Measurements from ENCODE around the gene LGMN. TPM values are rescaled to one million over a fixed set of nuclear protein-coding genes. Genes with fewer than 3 reads are reported as not detected.

LGMN gene
- polyA plus RNA-seq, 1 of the 3 experiments (the other 2 are of a cell fraction) = 76.3 TPM

DNA sequence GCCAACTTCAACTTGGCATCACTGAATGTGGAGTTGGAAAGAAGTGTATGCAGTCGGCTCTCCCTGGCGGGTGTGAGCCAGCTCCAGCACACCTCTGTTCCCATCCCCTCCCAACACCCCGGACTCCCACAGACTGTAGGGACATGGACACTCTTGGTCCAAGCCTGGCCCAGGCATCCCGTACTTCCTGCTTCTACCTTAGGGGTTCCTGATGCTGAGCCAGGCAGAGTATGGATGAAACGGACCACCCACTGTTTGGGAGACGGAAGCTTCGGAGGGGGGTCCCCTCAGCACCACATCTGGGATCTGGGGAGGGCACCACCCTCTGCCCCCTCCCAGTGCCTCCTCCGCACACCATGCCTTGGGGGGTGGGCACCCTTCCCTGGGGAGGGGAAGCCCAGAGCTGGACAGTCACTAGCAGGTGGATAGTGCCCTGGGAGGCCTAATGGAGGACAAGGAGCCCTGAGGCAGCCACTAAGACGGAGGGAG, 62.0 kb downstream of the LGMN start:
- Histone ChIP-seq H3F3A (replicated peaks; ENCODE audit: insufficient read depth) (peaks cover 6% of the 10 kb centered on the region), H3K4me2 (no peak overlapping the region), H3K27me3 (ENCODE audit: insufficient read depth) (no peaks in the 10 kb centered on the region), H4K20me1 (ENCODE audit: insufficient read depth) (no peaks in the 10 kb centered on the region), H3K9ac (no peak overlapping the region), H2AFZ (ENCODE audit: low read depth) (no peak overlapping the region), H3K9me3 (no peaks in the 10 kb centered on the region), H3K27ac (ENCODE audit: low read depth in 2 of 2, low read length in 1 of 2) (no peak overlapping the region), H3K36me3 (replicated peaks in 1 of 2; ENCODE audit: control insufficient read depth in 1 of 2, insufficient read depth in 2 of 2, low read length in 1 of 2) (peaks cover 0 to 10% of the 10 kb centered on the region in 2 experiments), H3K4me3 (ENCODE audit: low read depth in 2 of 2, low read length in 1 of 2) (peak overlapping the region in 1 of 2 experiments; percentile 31; a peak in 1 of 4 replicates), H3K9me2 (no peaks in the 10 kb centered on the region), H3K4me1 (ENCODE audit: control insufficient read depth in 1 of 2, insufficient read depth in 2 of 2, low read depth in 1 of 2, low read length in 1 of 2) (peaks cover 0 to 12% of the 10 kb centered on the region in 2 experiments; a peak in 1 of 4 replicates), H3K79me2 (ENCODE audit: insufficient read depth) (no peaks in the 10 kb centered on the region)
- no peak for DNase-seq
- 74% methylated on average over 8 of the region's 9 CpGs for WGBS (ENCODE audit: low lambda C conversion rate)
- ChIA-PET CTCF (interaction anchor here (0.6 to 8.0 kb wide), 49 partner anchors 8 to 1032 kb away, joined by 3 to 186 read pairs (median 4); partner anchors contain the start of genes GOLGA5 and LGMN), POLR2A (interaction anchor here (0.6 kb wide), 1 partner anchor 1236 kb away, joined by 3 read pairs; no protein-coding TSS in a partner anchor)
- TF ChIP-seq, protein P1, sequence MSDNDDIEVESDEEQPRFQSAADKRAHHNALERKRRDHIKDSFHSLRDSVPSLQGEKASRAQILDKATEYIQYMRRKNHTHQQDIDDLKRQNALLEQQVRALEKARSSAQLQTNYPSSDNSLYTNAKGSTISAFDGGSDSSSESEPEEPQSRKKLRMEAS (IDR thresholded peaks at IDR 0.05; ENCODE audit: low read depth) = no peak
- TF ChIP-seq TEAD4 (IDR thresholded peaks at IDR 0.05; ENCODE audit: borderline replicate concordance, insufficient read depth) = no peak
- no peak for TF ChIP-seq RAD21 (IDR thresholded peaks at IDR 0.05; ENCODE audit: low read length)
- TF ChIP-seq EZH2phosphoT487 (IDR thresholded peaks at IDR 0.05; ENCODE audit: borderline replicate concordance, low read depth) = no peak
- no peak for TF ChIP-seq POLR2AphosphoS5 (IDR thresholded peaks at IDR 0.05; ENCODE audit: low read depth, low read length)
- TF ChIP-seq, protein P2, sequence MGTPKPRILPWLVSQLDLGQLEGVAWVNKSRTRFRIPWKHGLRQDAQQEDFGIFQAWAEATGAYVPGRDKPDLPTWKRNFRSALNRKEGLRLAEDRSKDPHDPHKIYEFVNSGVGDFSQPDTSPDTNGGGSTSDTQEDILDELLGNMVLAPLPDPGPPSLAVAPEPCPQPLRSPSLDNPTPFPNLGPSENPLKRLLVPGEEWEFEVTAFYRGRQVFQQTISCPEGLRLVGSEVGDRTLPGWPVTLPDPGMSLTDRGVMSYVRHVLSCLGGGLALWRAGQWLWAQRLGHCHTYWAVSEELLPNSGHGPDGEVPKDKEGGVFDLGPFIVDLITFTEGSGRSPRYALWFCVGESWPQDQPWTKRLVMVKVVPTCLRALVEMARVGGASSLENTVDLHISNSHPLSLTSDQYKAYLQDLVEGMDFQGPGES (IDR thresholded peaks at IDR 0.05; ENCODE audit: low read depth, low read length) = no peak
- TF ChIP-seq EP300 (IDR thresholded peaks at IDR 0.05; ENCODE audit: borderline replicate concordance in 1 of 2, low read depth in 1 of 2, low read length in 1 of 2) = no peak
- no peak for TF ChIP-seq CHD2 (IDR thresholded peaks at IDR 0.05; ENCODE audit: low read length, partially characterized antibody)
- TF ChIP-seq YY1 (IDR thresholded peaks at IDR 0.05; ENCODE audit: low read depth) = no peak
- no peak for TF ChIP-seq ELF1 (IDR thresholded peaks at IDR 0.05)
- TF ChIP-seq, protein P3, sequence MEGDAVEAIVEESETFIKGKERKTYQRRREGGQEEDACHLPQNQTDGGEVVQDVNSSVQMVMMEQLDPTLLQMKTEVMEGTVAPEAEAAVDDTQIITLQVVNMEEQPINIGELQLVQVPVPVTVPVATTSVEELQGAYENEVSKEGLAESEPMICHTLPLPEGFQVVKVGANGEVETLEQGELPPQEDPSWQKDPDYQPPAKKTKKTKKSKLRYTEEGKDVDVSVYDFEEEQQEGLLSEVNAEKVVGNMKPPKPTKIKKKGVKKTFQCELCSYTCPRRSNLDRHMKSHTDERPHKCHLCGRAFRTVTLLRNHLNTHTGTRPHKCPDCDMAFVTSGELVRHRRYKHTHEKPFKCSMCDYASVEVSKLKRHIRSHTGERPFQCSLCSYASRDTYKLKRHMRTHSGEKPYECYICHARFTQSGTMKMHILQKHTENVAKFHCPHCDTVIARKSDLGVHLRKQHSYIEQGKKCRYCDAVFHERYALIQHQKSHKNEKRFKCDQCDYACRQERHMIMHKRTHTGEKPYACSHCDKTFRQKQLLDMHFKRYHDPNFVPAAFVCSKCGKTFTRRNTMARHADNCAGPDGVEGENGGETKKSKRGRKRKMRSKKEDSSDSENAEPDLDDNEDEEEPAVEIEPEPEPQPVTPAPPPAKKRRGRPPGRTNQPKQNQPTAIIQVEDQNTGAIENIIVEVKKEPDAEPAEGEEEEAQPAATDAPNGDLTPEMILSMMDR (IDR thresholded peaks at IDR 0.05) = no peak
- TF ChIP-seq, protein P4, sequence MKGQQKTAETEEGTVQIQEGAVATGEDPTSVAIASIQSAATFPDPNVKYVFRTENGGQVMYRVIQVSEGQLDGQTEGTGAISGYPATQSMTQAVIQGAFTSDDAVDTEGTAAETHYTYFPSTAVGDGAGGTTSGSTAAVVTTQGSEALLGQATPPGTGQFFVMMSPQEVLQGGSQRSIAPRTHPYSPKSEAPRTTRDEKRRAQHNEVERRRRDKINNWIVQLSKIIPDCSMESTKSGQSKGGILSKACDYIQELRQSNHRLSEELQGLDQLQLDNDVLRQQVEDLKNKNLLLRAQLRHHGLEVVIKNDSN (IDR thresholded peaks at IDR 0.05; ENCODE audit: borderline replicate concordance, low read depth) = no peak
- TF ChIP-seq, protein P5, sequence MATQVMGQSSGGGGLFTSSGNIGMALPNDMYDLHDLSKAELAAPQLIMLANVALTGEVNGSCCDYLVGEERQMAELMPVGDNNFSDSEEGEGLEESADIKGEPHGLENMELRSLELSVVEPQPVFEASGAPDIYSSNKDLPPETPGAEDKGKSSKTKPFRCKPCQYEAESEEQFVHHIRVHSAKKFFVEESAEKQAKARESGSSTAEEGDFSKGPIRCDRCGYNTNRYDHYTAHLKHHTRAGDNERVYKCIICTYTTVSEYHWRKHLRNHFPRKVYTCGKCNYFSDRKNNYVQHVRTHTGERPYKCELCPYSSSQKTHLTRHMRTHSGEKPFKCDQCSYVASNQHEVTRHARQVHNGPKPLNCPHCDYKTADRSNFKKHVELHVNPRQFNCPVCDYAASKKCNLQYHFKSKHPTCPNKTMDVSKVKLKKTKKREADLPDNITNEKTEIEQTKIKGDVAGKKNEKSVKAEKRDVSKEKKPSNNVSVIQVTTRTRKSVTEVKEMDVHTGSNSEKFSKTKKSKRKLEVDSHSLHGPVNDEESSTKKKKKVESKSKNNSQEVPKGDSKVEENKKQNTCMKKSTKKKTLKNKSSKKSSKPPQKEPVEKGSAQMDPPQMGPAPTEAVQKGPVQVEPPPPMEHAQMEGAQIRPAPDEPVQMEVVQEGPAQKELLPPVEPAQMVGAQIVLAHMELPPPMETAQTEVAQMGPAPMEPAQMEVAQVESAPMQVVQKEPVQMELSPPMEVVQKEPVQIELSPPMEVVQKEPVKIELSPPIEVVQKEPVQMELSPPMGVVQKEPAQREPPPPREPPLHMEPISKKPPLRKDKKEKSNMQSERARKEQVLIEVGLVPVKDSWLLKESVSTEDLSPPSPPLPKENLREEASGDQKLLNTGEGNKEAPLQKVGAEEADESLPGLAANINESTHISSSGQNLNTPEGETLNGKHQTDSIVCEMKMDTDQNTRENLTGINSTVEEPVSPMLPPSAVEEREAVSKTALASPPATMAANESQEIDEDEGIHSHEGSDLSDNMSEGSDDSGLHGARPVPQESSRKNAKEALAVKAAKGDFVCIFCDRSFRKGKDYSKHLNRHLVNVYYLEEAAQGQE (IDR thresholded peaks at IDR 0.05; ENCODE audit: low read depth, low read length) = no peak
- TF ChIP-seq GABPA (IDR thresholded peaks at IDR 0.05; ENCODE audit: low read depth) = no peak
- TF ChIP-seq GATA2 (CRISPR knock-in tag; IDR thresholded peaks at IDR 0.05) = no peak
- no peak for TF ChIP-seq MEF2A (IDR thresholded peaks at IDR 0.05; ENCODE audit: borderline replicate concordance, low read depth)
- no peak for TF ChIP-seq FOXM1 (IDR thresholded peaks at IDR 0.05; ENCODE audit: low read depth)
- TF ChIP-seq SMC3 (IDR thresholded peaks at IDR 0.05; ENCODE audit: low read depth, low read length) = no peak
- no peak for TF ChIP-seq RFX5 (IDR thresholded peaks at IDR 0.05; ENCODE audit: low read length)
- no peak for TF ChIP-seq FOXJ3 (CRISPR knock-in tag; IDR thresholded peaks at IDR 0.05)
